Naive thymus-derived CD8-positive, alpha-beta T cell (primary cell): ENCODE measurements around the gene MMP3. TPM values are rescaled to one million over a fixed set of nuclear protein-coding genes. Genes with fewer than 3 reads are reported as not detected.
"Not testable (repeated sequence)": the region's sequence is repeated elsewhere in the genome, so short reads cannot be mapped to it uniquely, and the experiment has no call there.

Experiments
- ATAC-seq, 2 donors: fragments of 150-1000 bp; cut with Tn5 transposase in 1 of 2; sonication (Bioruptor Pico), chemical (Tn5 transposase) in 1 of 2; 1 replicate in 1 of 2; 2 replicates in 1 of 2; pipeline ENCODE4 v1.10.0; 2021; ENCODE audit warnings: mild to moderate bottlenecking in 2 of 2, moderate library complexity in 2 of 2
- POLR2A ChIA-PET: fragments of 350-600 bp; sonication (Branson Sonifier 250); formaldehyde crosslinking; loops from one replicate; lab custom pipeline; 2021; ENCODE audit warnings: antibody characterized with exemption; lab: Charles Lee
- DNase-seq, 10 donors: peaks; one replicate each; pipeline versions ENCODE4 v3.0.0 to v3.0.0-alpha.2; 2020 to 2022
- H3K27ac Mint-ChIP-seq, 10 donors: one replicate each; pipeline ENCODE4 v1.8.0; 2020 to 2022; ENCODE audit warnings: mild to moderate bottlenecking in 10 of 10, mixed read lengths in 10 of 10, moderate library complexity in 4 of 10, inconsistent platforms in 1 of 10
- H3K27me3 Mint-ChIP-seq, 5 donors: one replicate each; pipeline ENCODE4 v1.8.0; 2021 to 2022; ENCODE audit warnings: mixed read lengths in 5 of 5
- H3K36me3 Mint-ChIP-seq, 3 donors: one replicate each; pipeline ENCODE4 v1.8.0; 2020 to 2022; ENCODE audit warnings: mixed read lengths in 3 of 3, mild to moderate bottlenecking in 2 of 3, inconsistent platforms in 1 of 3
- H3K4me1 Mint-ChIP-seq, 4 donors: one replicate each; pipeline ENCODE4 v1.8.0; 2021 to 2022; ENCODE audit warnings: mixed read lengths in 4 of 4
- H3K4me3 Mint-ChIP-seq, 10 donors: one replicate each; pipeline ENCODE4 v1.8.0; 2020 to 2022; ENCODE audit warnings: mild to moderate bottlenecking in 10 of 10, mixed read lengths in 10 of 10, moderate library complexity in 6 of 10, inconsistent platforms in 1 of 10
- H3K9me3 Mint-ChIP-seq, 9 donors: one replicate each; pipeline ENCODE4 v1.8.0; 2020 to 2022; ENCODE audit warnings: mixed read lengths in 9 of 9, mild to moderate bottlenecking in 3 of 9, inconsistent platforms in 1 of 9, moderate library complexity in 1 of 9
- polyA plus RNA-seq, 3 donors: library from polyadenylated mRNA; unstranded; fragments of 300-500 nt; fragmentation: Illumina TruSeq; gene quantifications; one replicate each; pipeline ENCODE4 v1.2.3, GENCODE V29; 2021
- total RNA-seq, 8 experiments: library from RNA in 2 of 8; stranded (reverse) in 2 of 8; gene quantifications; one replicate each; pipeline ENCODE4 v1.2.3 and lab custom pipeline; 2021 to 2026

The MMP3 gene
- total RNA-seq (not detected), polyA plus RNA-seq (not detected), total RNA-seq (lab: John Stamatoyannopoulos, UW) (0 reads per million in 6 experiments)

- Mint-ChIP-seq H3K27ac (no peak within 1 kb of the TSS), H3K9me3 (peaks cover 0 to 2% (median 0%) of the 10 kb centered on the region in 9 donors), H3K4me3 (no peak within 1 kb of the TSS), H3K27me3 (peaks cover 7 to 32% (median 11%) of the 10 kb centered on the region in 5 donors), H3K4me1 (no peaks in the 10 kb centered on the region), H3K36me3 (no peaks in the 10 kb centered on the region)
- ATAC-seq (no peak), DNase-seq (no peak)
- POLR2A ChIA-PET, result no interaction called here
Measured at GRCh38 chr11:102843489-102843888, at the start of gene MMP3. TSS of gene MMP3 (minus strand) at chr11:102843609. CDS start at chr11:102843546, 63 bp downstream.

DNA sequence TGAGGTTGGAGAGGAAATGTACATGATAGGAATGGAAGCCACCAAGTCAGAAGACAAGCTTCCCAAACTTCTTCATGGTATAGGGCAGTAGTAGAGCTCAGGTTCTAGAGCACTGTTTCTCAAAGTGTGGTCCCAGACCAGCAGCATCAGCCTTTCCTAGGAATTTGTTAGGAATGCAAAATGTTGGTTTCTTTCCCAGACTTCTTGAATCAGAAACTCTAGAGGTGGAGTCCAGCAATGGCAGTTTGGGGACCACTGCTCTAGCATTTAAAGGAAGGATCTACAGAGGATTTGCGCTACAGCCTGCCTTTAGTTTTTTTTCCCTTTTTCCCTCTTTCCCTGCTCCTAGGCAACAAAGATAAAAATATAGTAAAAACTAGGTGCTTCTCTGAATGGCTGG, 48.3 kb upstream of the MMP3 start:
- Mint-ChIP-seq H3K9me3 (peaks cover 0 to 25% (median 6%) of the 10 kb centered on the region in 9 donors), H3K4me1 (no peaks in the 10 kb centered on the region), H3K36me3 (peaks cover 0 to 6% (median 1%) of the 10 kb centered on the region in 3 donors), H3K4me3 (no peak overlapping the region), H3K27me3 (peaks cover 6 to 27% (median 18%) of the 10 kb centered on the region in 5 donors), H3K27ac (no peak overlapping the region)
- POLR2A ChIA-PET, result no interaction called here
- ATAC-seq, result no peak
- no peak for DNase-seq

- no peak overlapping the region for H3K4me3 Mint-ChIP-seq
- no peaks in the 10 kb centered on the region for H3K4me1 Mint-ChIP-seq
- H3K27ac Mint-ChIP-seq, result peak overlapping the region in 1 of 10 donors; percentile 25
- POLR2A ChIA-PET, result no interaction called here
- DNase-seq, result no peak
- ATAC-seq, result no peak
- no peaks in the 10 kb centered on the region for H3K36me3 Mint-ChIP-seq
- peaks cover 4 to 24% (median 7%) of the 10 kb centered on the region in 5 donors for H3K27me3 Mint-ChIP-seq
- peaks cover 0 to 4% (median 0%) of the 10 kb centered on the region in 9 donors for H3K9me3 Mint-ChIP-seq
Measured at GRCh38 chr11:102886999-102887398, 43.6 kb upstream of the MMP3 start.

DNA sequence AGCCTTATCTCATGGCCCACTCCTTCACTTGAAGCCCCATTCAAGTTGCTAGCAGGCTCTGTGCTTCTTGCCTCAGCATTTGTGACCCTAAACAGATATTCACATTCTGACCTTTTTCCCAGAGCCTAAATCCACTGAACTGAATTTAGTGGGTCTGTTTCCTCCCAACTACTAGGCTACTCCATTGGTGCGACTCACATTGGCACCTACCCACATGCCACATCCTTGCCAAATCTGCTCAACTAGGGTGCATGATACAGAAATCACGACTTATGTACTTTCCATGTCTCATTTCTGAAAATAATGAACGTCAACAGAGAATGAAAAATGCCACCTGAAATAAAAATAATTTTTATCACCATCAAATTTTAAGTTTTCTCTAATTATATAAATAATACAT, 39.7 kb upstream of the MMP3 start:
- H3K27ac Mint-ChIP-seq, result no peak overlapping the region
- DNase-seq, result no peak
- H3K36me3 Mint-ChIP-seq, result no peaks in the 10 kb centered on the region
- POLR2A ChIA-PET, result no interaction called here
- no peaks in the 10 kb centered on the region for H3K4me1 Mint-ChIP-seq
- no peak for ATAC-seq
- peaks cover 0 to 9% (median 3%) of the 10 kb centered on the region in 5 donors for H3K27me3 Mint-ChIP-seq
- no peaks in the 10 kb centered on the region for H3K9me3 Mint-ChIP-seq
- H3K4me3 Mint-ChIP-seq, result no peak overlapping the region

DNA sequence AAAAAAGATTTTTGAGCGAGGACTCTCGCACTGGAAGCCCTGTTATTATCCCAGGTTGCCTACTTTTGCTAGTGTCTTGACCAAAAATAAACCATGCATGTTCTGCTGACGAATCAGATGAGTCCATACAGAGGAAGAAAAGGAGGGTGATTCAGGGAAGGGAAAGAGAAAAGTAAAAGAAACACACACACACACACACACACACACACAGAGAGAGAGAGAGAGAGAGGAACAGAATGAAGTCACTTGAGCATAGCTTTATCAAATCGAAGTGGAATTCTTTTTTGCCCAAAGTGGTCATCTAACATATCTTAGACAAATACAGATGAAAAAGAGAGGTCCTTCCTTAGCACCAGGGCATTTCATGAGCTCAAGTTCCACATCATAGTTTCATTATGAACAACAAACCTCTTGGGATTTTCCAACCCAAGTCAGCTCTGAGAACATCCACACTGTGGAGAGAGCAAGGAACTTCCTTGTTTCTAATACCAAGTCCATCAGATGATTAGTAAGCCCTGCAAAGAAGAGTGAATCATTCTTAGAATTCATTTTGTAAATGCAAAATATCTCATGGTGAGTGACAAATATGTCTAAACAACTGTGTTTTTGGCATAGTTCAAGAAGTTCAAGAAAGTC, 39.1 kb upstream of the MMP3 start:
- Mint-ChIP-seq H3K36me3 (no peaks in the 10 kb centered on the region), H3K27me3 (peaks cover 0 to 12% (median 3%) of the 10 kb centered on the region in 5 donors), H3K27ac (no peak overlapping the region), H3K9me3 (no peaks in the 10 kb centered on the region), H3K4me3 (no peak overlapping the region), H3K4me1 (no peaks in the 10 kb centered on the region)
- POLR2A ChIA-PET, result no interaction called here
- ATAC-seq (no peak), DNase-seq (no peak)

GRCh38 chr11:102879801-102880200, 36.4 kb upstream of the MMP3 start:
- H3K4me1 Mint-ChIP-seq, result no peaks in the 10 kb centered on the region
- no peaks in the 10 kb centered on the region for H3K36me3 Mint-ChIP-seq
- H3K4me3 Mint-ChIP-seq, result no peak overlapping the region
- no peak for DNase-seq
- POLR2A ChIA-PET, result no interaction called here
- H3K9me3 Mint-ChIP-seq, result no peaks in the 10 kb centered on the region
- no peak for ATAC-seq
- peaks cover 0 to 12% (median 3%) of the 10 kb centered on the region in 5 donors for H3K27me3 Mint-ChIP-seq
- H3K27ac Mint-ChIP-seq, result no peak overlapping the region

DNA sequence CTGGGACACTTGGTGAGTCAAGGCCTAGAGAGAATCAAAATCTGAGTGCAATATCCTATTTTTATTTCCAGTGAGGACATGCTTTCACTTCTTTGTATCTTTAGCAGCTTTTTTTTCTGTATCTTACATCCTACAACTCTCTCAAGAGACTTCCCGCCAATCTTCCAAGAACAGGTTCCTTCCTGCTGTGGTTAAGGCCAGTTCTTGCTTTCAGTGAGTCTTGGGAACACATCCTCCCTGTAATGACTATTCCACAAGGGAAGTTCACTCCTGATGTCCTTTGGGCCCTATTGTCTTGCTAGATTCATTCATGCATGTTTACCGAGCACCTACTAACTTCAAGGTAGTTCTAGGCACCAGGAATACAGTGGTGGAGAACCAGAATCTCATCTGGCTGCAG, 35.2 kb upstream of the MMP3 start:
- POLR2A ChIA-PET, result no interaction called here
- no peaks in the 10 kb centered on the region for H3K9me3 Mint-ChIP-seq
- H3K27me3 Mint-ChIP-seq, result peaks cover 2 to 12% (median 5%) of the 10 kb centered on the region in 5 donors
- no peaks in the 10 kb centered on the region for H3K36me3 Mint-ChIP-seq
- DNase-seq (no peak), ATAC-seq (no peak)
- H3K4me3 Mint-ChIP-seq, result no peak overlapping the region
- H3K27ac Mint-ChIP-seq, result no peak overlapping the region
- no peaks in the 10 kb centered on the region for H3K4me1 Mint-ChIP-seq

DNA sequence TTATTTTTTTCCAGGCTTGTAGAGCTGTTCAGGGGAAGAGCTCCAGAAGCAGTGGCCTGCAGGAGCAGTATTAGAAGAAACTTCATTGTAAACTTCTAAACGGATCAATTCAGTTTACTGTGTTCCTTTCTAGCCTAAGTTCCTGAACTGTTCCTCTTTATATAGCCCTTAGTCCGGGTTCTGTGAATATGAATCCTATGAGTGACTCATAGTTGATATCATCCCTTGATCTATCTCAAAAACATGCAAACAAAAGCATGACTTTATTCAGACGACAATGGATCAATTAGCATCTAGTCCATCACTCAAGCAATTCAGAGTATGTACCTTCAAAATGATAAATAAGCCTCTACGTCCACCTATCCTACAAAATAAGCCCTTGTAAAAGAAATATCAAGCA, 31.4 kb upstream of the MMP3 start, which contains the start of gene MMP12:
Gene MMP12 (minus strand): TSS at position 131 of the 400 bp plus-strand sequence. CDS start 45 bp downstream, at position 86.
- Mint-ChIP-seq H3K36me3 (no peaks in the 10 kb centered on the region), H3K27ac (no peak within 1 kb of the TSS), H3K9me3 (no peaks in the 10 kb centered on the region), H3K4me3 (no peak within 1 kb of the TSS), H3K4me1 (no peaks in the 10 kb centered on the region), H3K27me3 (peaks cover under 1 to 12% (median 8%) of the 10 kb centered on the region in 5 donors)
- POLR2A ChIA-PET, result no interaction called here
- DNase-seq (no peak), ATAC-seq (no peak)

DNA sequence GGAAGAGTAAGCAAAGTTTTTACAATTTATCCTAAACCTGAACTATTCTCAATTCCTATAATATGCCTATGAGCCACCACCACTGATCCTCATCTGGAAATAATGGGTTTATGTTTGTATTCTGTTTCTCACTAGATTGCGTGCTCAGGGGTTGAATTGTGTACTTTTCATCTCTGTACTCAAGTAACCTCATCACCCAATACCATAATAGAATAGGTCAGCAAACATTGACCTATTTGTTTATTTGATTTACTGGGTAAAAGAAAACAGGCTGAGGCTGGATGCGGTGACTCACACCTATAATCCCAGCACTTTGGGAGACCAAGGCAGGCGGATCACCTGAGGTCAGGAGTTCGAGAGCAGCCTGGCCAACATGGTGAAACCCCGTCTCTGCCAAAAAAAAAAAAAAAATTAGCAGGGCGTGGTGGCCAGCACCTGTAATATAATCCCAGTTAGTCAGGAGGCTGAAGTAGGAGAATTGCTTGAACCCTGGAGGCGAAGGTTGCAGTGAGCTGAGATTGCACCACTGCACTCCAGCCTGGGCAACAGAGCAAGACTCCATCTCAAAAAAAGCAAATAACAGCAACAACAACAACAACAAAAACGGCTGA, 26.1 kb upstream of the MMP3 start:
- H3K27ac Mint-ChIP-seq, H3K4me1 Mint-ChIP-seq, POLR2A ChIA-PET, H3K9me3 Mint-ChIP-seq, DNase-seq, ATAC-seq, H3K36me3 Mint-ChIP-seq, H3K4me3 Mint-ChIP-seq: not testable (repeated sequence)
- peaks cover 0 to 15% (median 2%) of the 10 kb centered on the region in 5 donors for H3K27me3 Mint-ChIP-seq

DNA sequence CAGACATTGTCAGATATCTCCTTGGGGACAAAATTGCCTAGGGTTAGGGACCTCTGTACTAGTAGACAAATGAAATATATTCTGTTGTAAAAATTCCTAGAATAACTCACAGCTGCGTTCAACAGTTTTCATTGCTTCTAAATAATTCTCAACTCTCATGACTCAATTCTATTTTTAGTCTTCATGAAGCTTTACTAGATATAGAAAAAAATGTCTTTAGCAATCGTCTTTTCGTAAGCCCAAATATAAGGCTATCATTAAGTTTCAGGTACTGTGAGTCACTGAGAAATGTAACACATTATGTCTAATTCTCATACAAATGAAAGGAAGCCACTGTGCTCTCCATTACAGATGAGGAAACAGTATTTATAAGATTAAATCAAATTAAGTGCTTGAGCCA, 24.9 kb upstream of the MMP3 start:
- H3K27ac Mint-ChIP-seq, result no peak overlapping the region
- DNase-seq, result no peak
- POLR2A ChIA-PET, result no interaction called here
- no peaks in the 10 kb centered on the region for H3K36me3 Mint-ChIP-seq
- no peak overlapping the region for H3K4me3 Mint-ChIP-seq
- peaks cover 0 to 2% (median 0%) of the 10 kb centered on the region in 9 donors for H3K9me3 Mint-ChIP-seq
- ATAC-seq, result no peak
- peaks cover 0 to 11% (median 2%) of the 10 kb centered on the region in 5 donors for H3K27me3 Mint-ChIP-seq
- H3K4me1 Mint-ChIP-seq, result no peaks in the 10 kb centered on the region

DNA sequence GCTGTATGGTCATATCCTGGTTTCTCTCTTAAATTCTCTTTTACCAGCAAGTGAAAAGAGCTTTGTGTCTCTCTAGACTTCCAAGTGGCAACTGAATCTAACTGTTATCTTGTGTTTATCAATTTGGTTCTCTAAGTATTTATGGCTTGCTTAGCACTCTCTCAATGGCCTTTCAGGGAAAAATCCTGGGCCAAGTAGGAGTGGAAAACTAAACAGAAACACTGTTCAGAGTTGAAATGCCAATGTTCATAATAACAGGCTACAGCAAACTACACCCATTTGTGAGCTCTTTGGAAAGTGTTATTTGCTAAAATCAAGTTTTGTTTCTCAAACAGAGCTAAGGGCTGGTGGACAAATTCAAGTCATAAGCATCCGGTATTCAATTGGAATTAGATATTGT, 21.3 kb upstream of the MMP3 start:
- H3K9me3 Mint-ChIP-seq, result peaks cover 0 to 2% (median 0%) of the 10 kb centered on the region in 9 donors
- no peaks in the 10 kb centered on the region for H3K36me3 Mint-ChIP-seq
- H3K27me3 Mint-ChIP-seq, result peaks cover 1 to 13% (median 4%) of the 10 kb centered on the region in 5 donors
- DNase-seq, result no peak
- H3K4me3 Mint-ChIP-seq, result no peak overlapping the region
- ATAC-seq, result no peak
- POLR2A ChIA-PET, result no interaction called here
- no peak overlapping the region for H3K27ac Mint-ChIP-seq
- H3K4me1 Mint-ChIP-seq, result no peaks in the 10 kb centered on the region

DNA sequence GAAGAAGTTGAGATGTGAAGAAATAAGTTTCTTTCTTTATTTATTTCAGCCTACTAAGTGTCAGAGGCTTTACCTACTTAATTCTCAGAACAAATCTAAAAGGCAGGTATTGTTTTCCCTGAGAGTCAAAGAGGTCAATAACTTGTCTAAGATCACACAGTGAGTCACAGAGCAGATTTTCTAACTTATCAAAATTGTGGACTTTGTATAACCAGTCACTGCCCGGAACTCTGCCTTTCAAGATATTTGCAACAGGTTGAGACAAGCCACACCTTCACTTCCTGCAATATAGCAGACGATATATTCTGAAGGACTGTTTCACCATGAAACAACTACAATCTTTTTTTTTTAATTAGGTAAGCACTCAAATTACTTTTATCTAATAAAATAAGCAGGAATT, 10.5 kb upstream of the MMP3 start:
- Mint-ChIP-seq H3K4me1 (no peaks in the 10 kb centered on the region), H3K27ac (no peak overlapping the region), H3K36me3 (no peaks in the 10 kb centered on the region), H3K27me3 (peaks cover 2 to 36% (median 6%) of the 10 kb centered on the region in 5 donors), H3K9me3 (no peaks in the 10 kb centered on the region), H3K4me3 (no peak overlapping the region)
- POLR2A ChIA-PET, result no interaction called here
- DNase-seq (no peak), ATAC-seq (no peak)

DNA sequence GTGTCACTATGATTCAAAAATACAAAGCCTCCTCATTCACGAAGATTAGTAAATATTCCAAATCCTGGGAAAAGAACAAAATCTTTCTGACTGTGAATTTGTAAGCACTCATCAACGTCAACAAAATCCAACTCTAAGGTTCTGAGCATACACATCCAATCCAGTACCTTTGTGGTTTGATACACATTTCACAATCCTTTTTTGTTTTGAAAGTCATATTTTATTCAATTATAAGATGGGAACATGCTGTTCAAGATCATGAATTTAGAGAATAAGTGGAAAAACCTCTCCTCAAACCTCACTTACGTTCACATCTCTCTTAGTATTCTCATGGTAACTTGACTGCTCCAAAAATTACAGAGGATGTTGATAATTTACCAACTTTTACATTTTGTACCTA, 9.6 kb upstream of the MMP3 start:
- Mint-ChIP-seq H3K27me3 (peaks cover 2 to 29% (median 6%) of the 10 kb centered on the region in 5 donors), H3K27ac (no peak overlapping the region), H3K9me3 (no peaks in the 10 kb centered on the region), H3K4me1 (no peaks in the 10 kb centered on the region), H3K36me3 (no peaks in the 10 kb centered on the region), H3K4me3 (no peak overlapping the region)
- no peak for DNase-seq
- no peak for ATAC-seq
- POLR2A ChIA-PET, result no interaction called here
